ENCODE results near the gene SEC24D.
"Not testable (repeated sequence)": the region's sequence is repeated elsewhere in the genome, so short reads cannot be mapped to it uniquely, and the experiment has no call there.

Gene SEC24D, protein sequence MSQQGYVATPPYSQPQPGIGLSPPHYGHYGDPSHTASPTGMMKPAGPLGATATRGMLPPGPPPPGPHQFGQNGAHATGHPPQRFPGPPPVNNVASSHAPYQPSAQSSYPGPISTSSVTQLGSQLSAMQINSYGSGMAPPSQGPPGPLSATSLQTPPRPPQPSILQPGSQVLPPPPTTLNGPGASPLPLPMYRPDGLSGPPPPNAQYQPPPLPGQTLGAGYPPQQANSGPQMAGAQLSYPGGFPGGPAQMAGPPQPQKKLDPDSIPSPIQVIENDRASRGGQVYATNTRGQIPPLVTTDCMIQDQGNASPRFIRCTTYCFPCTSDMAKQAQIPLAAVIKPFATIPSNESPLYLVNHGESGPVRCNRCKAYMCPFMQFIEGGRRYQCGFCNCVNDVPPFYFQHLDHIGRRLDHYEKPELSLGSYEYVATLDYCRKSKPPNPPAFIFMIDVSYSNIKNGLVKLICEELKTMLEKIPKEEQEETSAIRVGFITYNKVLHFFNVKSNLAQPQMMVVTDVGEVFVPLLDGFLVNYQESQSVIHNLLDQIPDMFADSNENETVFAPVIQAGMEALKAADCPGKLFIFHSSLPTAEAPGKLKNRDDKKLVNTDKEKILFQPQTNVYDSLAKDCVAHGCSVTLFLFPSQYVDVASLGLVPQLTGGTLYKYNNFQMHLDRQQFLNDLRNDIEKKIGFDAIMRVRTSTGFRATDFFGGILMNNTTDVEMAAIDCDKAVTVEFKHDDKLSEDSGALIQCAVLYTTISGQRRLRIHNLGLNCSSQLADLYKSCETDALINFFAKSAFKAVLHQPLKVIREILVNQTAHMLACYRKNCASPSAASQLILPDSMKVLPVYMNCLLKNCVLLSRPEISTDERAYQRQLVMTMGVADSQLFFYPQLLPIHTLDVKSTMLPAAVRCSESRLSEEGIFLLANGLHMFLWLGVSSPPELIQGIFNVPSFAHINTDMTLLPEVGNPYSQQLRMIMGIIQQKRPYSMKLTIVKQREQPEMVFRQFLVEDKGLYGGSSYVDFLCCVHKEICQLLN

DNA sequence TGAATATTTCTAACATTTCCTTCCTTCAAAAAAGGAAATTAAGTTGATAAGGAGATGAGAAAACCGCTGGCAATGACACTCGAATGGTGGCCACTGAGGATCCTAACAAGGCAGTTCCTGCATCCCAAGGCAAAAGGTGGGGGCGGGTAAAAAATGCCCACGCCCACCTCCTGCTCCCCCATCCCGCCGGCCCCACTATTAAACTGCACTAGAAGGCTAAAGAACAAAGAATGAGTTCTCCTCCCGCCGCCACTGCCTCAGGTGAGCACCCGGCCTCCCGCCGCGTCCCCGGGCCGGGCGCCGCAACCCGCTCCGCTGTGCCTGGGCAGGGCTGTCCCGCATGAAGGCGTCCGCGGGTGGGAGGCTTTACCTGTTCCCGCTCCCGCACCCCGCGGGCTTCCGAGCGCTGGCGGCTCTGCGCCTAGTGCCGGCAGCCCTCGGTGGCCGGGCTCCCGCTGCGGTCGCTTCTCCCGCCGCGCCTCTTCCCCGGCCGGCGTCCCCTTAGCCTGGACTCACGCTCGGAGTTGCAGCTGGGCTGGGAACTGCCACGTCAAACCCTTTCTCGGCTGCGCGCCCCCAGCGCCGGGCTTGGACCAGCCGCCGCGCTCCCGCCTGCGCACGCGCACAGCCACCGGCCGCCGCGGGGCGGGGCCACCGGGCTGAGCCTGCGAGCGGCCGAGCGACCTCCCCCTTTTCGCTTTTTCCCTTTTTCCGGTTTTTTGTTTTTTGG, at the start of gene SEC24D:
TSS of gene SEC24D (minus strand) at position 556 of the 730 bp plus-strand sequence. CDS start 2,430 bp downstream, outside the sequence.
- peak; percentile 60 for DNase-seq (ENCODE audit: low read depth, low spot score)

DNA sequence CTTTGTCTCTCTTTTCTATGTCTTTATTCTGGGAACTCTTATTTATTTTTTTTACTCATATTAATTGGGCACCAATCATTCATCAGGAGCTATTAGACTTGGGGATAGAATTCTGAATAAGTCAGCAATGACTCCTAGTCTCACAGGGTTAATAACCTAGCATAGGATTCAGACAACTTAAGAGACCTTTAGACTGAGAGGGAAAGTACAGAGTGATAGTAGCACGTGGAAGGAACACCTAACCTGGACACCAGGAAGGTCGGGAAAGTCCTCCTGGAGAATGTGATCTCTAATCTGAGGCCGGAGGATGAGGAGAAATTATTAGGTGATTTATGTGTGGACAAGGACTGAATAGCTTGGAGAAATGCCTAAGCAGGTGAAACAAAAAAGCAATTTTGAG, 48.8 kb upstream of the SEC24D start:
- DNase-seq (ENCODE audit: low read depth, low spot score), result no peak

DNA sequence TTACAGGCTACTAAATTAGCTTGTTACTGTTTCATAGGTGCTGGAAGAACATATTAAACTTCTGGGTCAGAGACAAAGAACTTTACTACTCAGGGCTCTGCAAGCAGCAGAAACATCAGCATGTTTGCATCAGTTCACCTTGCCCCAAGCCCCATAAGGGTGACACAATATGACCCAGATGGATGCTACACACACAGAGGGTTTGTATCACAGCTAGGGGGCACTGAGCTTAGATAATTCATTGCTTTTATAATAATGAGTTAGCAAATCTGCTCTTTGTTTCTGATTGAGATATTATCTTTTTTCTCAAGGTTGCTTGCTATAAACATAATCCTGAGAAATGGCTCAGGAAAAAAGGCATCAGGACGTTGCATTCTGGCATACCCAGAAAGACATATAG, 47.9 kb upstream of the SEC24D start:
- DNase-seq (ENCODE audit: low read depth, low spot score), result no peak

DNA sequence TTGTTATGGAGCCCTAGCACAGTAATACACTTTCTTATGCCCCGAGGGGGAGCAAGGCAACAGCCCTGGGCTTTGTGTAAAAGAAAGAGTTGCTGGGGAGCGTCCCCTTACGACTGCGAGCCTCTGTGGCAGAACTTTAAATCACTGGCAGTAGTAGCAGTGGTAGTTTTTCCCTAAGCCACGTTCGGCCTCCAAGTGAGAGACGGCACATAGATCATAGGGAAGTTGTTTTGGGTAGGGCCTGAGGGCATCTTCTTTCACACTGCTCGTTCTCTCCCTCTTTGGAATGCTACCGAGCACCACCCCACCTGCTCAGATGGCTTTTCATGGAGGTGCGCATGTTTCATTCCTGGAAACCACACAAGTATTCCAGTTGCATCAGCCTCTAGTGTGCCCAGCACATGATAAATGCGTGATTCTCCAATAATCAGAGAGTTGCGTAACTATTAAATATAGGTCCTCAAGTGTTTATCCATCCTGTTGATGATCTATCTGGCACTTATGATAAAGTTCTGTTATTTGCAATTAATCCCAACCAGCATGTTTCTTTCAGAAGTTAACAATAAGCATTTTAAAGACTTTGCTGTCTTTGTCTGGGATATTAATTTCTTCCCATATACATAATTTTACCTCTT, 45.7 kb upstream of the SEC24D start:
- DNase-seq (ENCODE audit: low read depth, low spot score), result no peak

DNA sequence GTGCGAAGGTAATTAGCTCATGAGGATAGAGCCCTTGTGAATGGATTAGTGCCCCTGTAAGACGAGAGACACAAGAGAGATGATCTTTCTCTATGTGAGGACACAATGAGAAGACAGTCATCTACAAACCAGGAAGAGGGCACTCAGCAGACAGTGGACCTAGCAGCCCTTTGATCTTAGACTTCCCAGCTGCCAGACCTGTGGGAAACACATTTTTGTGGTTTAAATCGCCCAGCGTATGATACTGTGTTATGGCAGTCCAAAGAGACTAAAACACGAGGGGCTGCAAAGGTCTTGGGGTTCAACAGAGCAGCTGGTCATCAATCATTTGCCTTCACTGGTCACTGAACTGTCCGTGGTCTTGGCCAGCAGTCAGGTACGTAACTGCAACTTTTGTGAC, 43.5 kb upstream of the SEC24D start:
- DNase-seq (ENCODE audit: low read depth, low spot score), result no peak

DNA sequence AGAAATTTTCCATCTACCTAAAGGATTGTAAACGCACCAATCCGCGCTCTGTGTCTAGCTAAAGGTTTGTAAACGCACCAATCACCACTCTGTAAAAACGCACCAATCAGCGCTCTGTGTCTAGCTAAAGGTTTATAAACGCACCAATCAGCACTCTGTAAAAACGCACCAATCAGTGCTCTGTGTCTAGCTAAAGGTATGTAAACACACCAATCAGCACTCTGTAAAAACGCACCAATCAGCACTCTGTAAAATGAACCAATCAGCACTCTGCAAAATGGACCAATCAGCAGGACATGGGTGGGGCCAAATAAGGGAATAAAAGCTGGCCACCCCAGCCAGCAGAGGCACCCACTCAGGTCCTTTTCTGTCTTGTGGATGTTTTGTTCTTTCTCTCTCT, 42.6 kb upstream of the SEC24D start:
- not testable (repeated sequence) for DNase-seq (ENCODE audit: low read depth, low spot score)

DNA sequence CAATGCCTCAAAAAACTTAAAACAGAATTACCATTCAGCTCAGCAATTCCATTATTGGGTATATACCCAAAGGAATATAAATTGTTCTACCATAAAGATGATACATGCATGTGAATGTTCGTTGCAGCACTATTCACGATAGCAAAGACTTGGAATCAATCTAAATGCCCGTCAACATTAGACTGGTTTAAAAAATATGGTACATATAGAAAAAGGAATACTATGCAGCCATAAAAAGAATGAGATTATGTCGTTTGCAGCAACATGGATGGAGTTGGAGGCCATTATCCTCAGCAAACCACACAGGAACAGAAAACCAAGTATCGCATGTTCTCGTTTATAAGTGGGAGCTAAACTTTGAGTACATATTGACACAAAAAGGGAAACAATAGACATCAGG, 41.9 kb upstream of the SEC24D start:
- no peak for DNase-seq (ENCODE audit: low read depth, low spot score)

DNA sequence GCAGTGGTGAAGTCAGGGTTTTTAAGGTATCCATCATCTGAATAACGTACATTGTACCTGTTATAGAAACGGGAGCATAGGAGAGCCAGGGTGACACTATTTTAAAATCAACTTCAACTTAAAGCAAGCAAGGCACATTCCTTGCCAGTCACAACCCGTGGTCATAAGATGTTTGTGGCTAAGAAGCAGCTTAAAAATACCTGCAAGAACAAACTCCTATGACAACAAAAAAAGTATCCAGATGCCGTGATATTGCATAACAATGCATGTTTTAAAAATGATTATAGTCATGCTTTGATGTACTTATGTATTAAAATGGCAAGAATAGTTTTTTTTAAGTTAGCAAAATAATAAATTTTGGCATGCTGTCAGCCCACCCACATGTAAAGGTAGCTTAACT, 36.3 kb upstream of the SEC24D start:
- no peak for DNase-seq (ENCODE audit: low read depth, low spot score)

DNA sequence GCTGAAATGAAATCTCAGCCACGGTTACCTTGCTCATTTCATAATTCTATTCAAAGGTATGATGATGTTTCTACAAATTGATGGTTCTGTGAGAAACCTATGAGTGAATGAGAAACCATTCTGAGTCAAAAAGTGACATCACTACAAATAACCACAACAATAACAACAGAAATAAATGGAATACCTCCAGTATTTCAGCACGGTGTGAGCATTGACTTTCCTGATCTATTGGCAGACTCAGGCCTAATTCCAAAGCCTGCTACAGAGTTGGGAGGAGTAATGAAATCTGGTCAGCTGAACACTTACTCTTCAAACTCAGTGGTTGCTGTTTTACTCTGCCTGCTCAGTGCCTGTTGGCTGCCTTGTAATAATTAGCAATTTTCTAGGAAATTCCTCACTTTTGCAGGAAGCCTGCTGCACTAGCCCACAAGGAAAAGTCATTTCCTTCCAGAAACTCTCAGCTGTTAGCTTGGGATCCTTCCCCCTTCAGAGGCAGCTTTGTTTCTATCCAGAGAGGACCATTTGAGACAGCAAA, 33.9 kb upstream of the SEC24D start:
- no peak for DNase-seq (ENCODE audit: low read depth, low spot score)

DNA sequence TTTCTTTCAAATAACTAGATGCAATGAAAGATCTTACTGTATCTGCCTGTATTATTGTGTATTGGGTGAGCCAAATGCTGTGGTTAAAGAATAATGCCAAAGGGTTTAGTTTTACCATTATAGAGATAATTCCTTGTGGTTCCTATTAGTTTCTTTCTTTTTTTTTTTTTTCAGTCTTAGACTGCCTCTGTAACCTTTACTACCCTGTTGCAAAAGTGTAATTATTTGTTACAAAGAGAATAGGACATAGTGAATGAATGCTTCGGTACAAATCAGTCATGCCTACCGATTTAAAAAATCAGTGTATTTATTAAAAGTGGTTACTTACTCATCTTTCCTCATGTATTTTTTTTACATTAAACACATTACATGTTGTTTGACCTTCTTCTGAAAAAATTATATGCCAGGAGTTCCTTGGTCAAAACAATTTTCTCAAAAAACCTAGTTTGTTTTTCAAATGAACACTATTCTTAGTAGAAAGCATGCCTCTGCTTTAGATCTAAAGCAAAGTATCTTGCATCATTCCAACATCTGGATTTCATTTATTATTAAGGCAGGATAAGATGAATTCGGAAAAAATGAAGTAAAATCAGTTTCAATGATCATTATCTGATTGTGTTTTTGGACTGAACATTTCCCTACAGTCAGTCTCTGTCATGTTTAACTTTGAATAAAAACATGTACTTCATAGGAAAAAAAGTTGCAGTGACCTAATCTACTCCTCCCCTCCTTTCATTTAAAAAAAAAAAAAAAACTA, 31.6 kb upstream of the SEC24D start:
- DNase-seq (ENCODE audit: low read depth, low spot score), result no peak

DNA sequence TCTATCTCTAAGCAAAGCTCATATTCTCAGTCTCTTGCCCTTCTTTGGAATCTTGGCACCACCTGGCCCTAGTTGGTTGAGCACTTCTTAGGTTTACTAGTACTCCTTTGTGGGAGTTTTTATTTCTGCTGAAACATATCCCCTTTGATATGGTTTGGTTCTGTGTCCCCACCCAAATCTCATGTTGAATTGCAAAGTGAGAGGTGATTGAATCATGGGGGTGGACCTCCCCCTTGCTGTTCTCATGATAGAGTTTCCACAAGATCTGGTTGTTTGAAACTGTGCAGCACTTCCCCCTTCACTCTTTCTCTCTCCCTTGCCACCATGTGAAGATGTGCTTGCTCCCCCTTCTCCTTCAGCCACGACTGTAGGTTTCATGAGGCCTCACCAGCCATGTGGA, 30.5 kb upstream of the SEC24D start:
- DNase-seq (ENCODE audit: low read depth, low spot score), result no peak

DNA sequence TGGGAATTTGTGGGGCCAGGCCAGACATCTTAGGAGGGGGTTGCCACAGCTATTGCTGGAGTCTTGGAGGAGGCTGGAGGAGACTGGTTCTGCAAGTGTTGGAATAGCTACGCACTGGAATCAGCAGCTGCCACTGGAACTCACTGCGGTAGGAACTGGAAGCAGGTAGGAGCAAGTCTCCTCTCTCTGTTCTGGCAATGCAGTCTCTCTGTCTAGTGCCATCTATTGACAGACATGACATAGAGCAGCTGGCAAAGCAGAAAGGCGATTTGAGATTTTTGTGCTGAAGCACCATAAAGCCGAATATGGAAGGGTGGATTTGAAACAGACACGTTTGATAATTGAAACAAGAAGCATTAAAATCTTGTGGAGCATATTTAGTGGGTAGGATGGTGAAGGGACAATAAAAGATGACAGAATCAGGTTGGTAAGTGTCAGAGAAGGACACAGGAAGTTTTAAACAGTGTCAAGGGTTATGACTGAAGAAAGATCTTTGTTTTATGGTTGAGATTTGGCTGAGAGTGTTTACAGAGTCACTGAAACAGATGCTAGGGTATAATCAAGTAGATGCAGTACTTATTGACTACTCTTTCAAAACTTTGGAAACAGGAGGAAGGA, 29.3 kb upstream of the SEC24D start:
- DNase-seq (ENCODE audit: low read depth, low spot score), result peak; percentile 72

DNA sequence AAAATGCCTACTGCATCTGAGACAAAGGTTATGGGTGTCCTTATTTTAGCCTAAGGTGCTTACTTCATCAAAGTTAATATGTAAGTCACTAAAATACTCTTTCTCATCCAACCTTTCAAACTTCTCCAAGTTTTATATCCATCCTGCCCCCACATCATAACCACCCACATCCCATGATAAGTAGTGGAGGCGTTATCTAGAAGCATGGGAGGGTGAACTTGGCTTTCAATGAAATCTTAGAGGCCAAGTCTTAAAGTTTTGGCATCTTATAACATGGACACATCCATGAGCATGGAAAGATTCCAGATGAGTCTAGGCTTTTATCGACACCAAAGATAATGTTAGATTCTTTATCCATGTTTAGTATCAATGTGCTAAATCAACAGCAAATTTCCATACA, 22.9 kb upstream of the SEC24D start:
- no peak for DNase-seq (ENCODE audit: low read depth, low spot score)

DNA sequence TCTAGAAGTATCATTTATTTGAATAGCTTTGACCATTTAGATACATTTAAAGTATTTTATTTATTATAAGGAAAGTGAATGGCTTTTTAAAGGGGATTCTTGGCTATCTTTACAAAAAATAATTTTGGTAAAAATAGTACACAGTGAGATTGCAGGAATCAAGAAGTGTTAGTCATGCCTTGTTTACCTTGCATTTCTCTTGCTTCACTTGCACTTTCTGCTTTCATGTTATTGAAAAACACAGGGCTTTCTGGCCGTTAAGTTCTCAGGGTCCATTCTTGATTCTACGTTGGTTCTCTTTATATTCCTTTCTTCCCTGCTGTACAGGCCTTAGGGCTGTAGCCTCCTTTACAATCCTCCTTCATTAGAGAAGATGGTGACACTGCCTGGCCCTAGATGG, 21.8 kb upstream of the SEC24D start:
- DNase-seq (ENCODE audit: low read depth, low spot score), result no peak

DNA sequence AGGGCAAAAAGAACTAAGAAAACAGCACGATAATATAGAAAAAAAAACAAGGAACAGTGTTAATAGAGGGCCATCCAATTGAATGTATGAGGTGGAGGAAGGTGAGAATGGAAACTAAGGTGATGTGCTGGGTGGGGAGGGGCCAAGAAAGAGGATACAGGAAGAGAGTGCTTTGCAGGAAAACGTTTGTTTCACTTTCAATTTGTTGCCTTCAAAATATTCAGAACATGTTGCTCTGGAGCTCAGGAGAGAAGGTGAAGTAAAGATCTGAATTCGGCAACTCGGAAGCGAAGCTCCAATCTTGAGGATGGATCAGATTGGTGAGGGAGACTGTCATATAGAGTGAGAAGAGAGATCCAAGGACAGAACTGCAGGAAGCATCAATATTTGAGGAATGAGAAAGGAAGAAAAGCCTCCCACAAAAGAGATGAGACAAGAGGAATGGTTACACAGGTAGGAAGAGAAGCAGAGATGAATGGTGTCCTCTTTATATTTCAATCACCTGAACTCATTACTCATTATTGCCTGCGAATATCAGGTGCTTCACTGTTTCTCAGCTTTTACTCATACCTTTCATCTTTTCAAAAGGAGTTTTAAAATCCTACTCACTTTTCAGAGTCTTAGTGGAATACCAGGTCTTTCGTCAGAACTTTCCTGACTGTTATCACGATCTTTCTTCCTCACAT, 14.7 kb upstream of the SEC24D start:
- peak; percentile 64 for DNase-seq (ENCODE audit: low read depth, low spot score)

DNA sequence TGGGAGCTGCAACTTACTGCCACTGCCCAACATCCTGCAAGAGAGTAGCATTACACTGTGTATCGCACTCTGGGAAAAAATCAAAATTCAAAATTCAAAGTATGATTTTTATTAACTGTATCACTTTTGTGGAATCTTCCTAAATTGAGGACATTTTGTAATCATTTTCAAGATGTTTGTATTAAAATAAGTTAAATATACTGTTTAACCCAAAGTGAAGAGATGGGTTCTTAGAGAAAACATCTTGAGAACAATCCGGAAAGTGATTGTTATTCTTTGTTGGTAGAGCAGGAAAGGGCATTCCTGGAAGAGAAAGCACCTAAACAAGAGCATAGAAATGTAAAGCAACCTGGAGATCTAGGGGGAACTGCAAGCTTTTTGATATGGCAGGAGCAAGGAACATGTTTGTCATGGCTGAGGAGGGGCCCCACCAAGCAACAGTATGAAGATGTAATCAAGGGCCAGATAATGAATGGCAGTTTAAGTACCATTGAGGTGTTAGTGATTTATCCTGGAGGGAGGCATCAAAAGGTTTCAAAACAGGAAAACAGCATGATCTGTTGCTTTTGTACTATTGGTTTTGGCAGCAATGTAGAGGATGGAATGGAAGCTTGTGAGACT, 14.1 kb upstream of the SEC24D start:
- peak; percentile 88 for DNase-seq (ENCODE audit: low read depth, low spot score)

DNA sequence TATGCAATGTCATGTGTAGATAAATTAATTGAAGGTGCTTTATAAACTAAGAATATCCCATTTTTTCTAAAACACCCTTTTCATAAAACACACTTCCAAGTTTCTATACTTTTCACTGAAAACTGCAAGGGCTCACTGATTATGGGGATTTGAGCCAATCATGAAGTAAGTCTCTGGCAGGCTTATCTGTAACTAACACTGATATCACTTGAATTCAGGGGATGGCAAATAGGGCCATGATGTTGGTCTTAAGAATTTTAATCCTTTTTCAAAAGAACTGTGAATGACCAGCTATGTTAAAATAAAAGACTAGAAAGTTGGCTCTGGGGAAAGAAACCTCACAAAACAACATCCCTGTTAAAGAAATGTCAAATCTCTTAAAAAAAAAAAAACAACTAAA, 13.0 kb upstream of the SEC24D start:
- no peak for DNase-seq (ENCODE audit: low read depth, low spot score)

DNA sequence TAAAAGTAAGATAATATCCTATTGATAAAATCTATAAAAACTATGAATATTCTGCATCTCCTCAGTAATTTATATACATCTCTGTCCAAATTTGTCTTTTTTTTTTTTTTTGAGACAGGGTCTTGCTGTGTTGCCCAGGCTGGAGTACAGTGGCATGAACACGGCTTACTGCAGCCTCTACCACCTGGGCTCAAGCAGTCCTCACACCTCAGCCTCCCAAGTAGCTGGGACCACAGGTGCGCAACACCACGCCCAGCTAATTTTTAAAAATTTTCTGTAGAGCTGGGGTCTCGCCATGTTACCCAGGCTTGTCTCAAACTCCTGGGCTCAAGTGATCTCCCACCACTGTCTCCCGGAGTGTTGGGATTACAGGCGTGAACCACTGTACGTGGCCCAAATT, 12.3 kb upstream of the SEC24D start:
- DNase-seq (ENCODE audit: low read depth, low spot score), result no peak

DNA sequence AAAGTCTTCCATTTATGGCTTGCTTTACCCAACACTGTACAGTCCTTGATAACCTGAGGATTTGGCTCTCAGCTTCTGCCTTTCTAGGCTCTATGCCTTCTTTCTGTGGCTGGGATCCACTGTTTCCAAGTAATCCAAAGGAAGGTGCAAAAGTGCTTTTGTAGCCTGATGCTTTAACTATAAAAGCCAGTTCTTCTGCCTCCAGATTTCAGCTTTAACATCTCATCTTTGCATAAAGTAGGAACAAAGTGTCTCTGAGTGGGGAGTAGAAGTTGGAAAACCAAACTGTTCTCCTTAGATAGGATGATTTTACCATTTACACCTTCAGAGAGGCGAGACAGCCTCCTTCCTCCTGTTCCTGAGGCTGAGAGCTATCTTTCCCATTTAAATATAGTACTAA, 11.1 kb upstream of the SEC24D start:
- DNase-seq (ENCODE audit: low read depth, low spot score), result no peak

Data from iPS DF 19.7 (cell line).